Cardiac muscle cell (in vitro differentiated cells and primary cell): ENCODE results near the gene DOC2A. TPM values are rescaled to one million over a fixed set of nuclear protein-coding genes. Genes with fewer than 3 reads are reported as not detected.
A peak's percentile ranks its signal among the peaks of the same experiment; 100 is the strongest.

Experiments
- DNase-seq, 2 donors: peaks; one replicate each; pipeline versions ENCODE4 v3.0.0 to v3.0.0-alpha.2; 2010 to 2017; ENCODE audit warnings: low read depth in 1 of 2, low spot score in 1 of 2
- H3K27ac ChIP-seq: fragments of 200-600 bp; sonication (generic); 2 replicates; pipeline ENCODE4 v1.5.1; 2016
- H3K27me3 ChIP-seq: fragments of 200-600 bp; sonication (generic); 2 replicates; pipeline ENCODE4 v1.6.0; 2016; ENCODE audit warnings: control low read depth
- H3K36me3 ChIP-seq: fragments of 200-600 bp; sonication (generic); 2 replicates; pipeline ENCODE4 v1.5.1; 2016; ENCODE audit warnings: control low read depth
- H3K4me1 ChIP-seq: fragments of 200-600 bp; sonication (generic); 2 replicates; pipeline ENCODE4 v1.8.1; 2017; ENCODE audit warnings: low read depth, mild to moderate bottlenecking, mixed run types
- H3K4me3 ChIP-seq: fragments of 200-600 bp; sonication (generic); 2 replicates; pipeline ENCODE4 v1.5.1; 2016; ENCODE audit warnings: mild to moderate bottlenecking
- H3K9me3 ChIP-seq: fragments of 200-600 bp; sonication (generic); 2 replicates; pipeline ENCODE4 v1.5.1; 2017; ENCODE audit warnings: low read depth, mild to moderate bottlenecking, control low read depth
- CTCF ChIP-seq: IDR thresholded peaks from 2 replicates; pipeline ENCODE4 v1.5.1; 2012; ENCODE audit warnings: low read depth, mild to moderate bottlenecking, low read length
- polyA plus RNA-seq: library from polyadenylated mRNA; unstranded; fragments of >200 nt; fragmentation: Nextera tagmentation; extraction: Ambion mirVana; gene quantifications from 2 replicates; pipeline ENCODE4 v1.2.1, GENCODE V29; 2016
- total RNA-seq: library from RNA; depleted of rRNA; stranded (reverse); fragments of >200 nt; gene quantifications from 2 replicates; pipeline ENCODE4 v1.2.3, GENCODE V29; 2016

The DOC2A gene
- total and polyA plus RNA-seq, 2 experiments from 2014 or later = 3.3 to 7.2 TPM

- Histone ChIP-seq H3K27ac (no peak overlapping the region), H3K27me3 (peaks cover 36% of the 10 kb centered on the region), H3K36me3 (no peaks in the 10 kb centered on the region), H3K9me3 (no peaks in the 10 kb centered on the region), H3K4me1 (no peaks in the 10 kb centered on the region), H3K4me3 (no peak overlapping the region)
- no peak for TF ChIP-seq CTCF
- no peak for DNase-seq
These were observed 1.6 kb downstream of the DOC2A start for GRCh38 chr16:30009085-30009862.

GRCh38 chr16:30007378-30007895, 3.4 kb downstream of the DOC2A start:
- H3K9me3 ChIP-seq = no peaks in the 10 kb centered on the region
- no peak for DNase-seq
- no peak overlapping the region for H3K4me3 ChIP-seq
- no peak for TF ChIP-seq CTCF
- H3K27ac ChIP-seq = no peak overlapping the region
- H3K4me1 ChIP-seq = no peaks in the 10 kb centered on the region
- H3K36me3 ChIP-seq = no peaks in the 10 kb centered on the region
- H3K27me3 ChIP-seq = peaks cover 36% of the 10 kb centered on the region

GRCh38 chr16:30006659-30007377, 4.0 kb downstream of the DOC2A start:
- no peaks in the 10 kb centered on the region for H3K9me3 ChIP-seq
- DNase-seq = no peak

GRCh38 chr16:30006095-30006473, 4.7 kb downstream of the DOC2A start:
- Histone ChIP-seq H3K27me3 (peaks cover 23% of the 10 kb centered on the region), H3K4me1 (no peaks in the 10 kb centered on the region), H3K9me3 (no peaks in the 10 kb centered on the region), H3K27ac (no peak overlapping the region), H3K36me3 (no peaks in the 10 kb centered on the region), H3K4me3 (no peak overlapping the region)
- TF ChIP-seq CTCF = no peak
- no peak for DNase-seq

More at GRCh38 chr16:30006659-30007377, 4.0 kb downstream of the DOC2A start:
- Histone ChIP-seq H3K36me3 (no peaks in the 10 kb centered on the region), H3K27ac (no peak overlapping the region), H3K27me3 (peaks cover 30% of the 10 kb centered on the region), H3K4me3 (no peak overlapping the region), H3K4me1 (no peaks in the 10 kb centered on the region)
- TF ChIP-seq CTCF = no peak

- no peak overlapping the region for H3K27ac ChIP-seq
- H3K9me3 ChIP-seq = no peaks in the 10 kb centered on the region
These were observed 5.3 kb downstream of the DOC2A start for GRCh38 chr16:30005341-30006094.

More at GRCh38 chr16:30005341-30006094, 5.3 kb downstream of the DOC2A start:
- H3K36me3 ChIP-seq = no peaks in the 10 kb centered on the region
- peaks cover 17% of the 10 kb centered on the region for H3K27me3 ChIP-seq
- TF ChIP-seq CTCF = peak; percentile 83
- peak; percentile 52 for DNase-seq
- H3K4me1 ChIP-seq = no peaks in the 10 kb centered on the region
- H3K4me3 ChIP-seq = no peak overlapping the region
